NCI-H2081 (cell line): Measurements from ENCODE around the gene SNX4.

Experiments
- DNase-seq, 2 experiments: peaks; one replicate each; lab custom pipeline; 2025; lab: John Stamatoyannopoulos, UW

SNX4 gene

GRCh38 chr3:125403789-125404188 lies 116.2 kb downstream of the SNX4 start:
- DNase-seq, result no peak

DNA sequence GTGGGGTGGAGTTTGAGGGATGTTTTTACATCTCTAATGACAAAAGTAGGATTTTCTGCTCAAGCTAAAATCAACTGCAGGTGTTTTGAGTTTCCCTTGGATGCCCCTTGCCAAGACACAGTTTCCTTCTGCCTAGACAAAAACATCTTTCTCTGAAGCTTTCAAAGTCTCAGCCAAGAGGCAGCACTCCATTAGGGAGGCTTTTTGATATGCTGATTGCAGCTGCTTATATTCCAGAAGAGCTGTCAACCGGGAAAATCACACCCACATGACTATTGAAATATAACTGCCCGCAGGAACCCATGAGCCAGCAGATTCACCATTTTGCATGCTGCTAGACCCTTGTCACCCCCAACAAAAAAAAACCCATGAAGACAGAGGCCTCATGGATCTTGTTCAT lies 117.4 kb downstream of the SNX4 start:
- DNase-seq, result no peak

- no peak for DNase-seq
Observed at GRCh38 chr3:125401402-125401801, 118.6 kb downstream of the SNX4 start.

- DNase-seq, result peak; percentile 20 to 68
Observed at GRCh38 chr3:125398952-125399351, 121.0 kb downstream of the SNX4 start.
